ENCODE measurements around the gene SUPT4H1. TPM values are rescaled to one million over a fixed set of nuclear protein-coding genes. Genes with fewer than 3 reads are reported as not detected.
A peak's percentile ranks its signal among the peaks of the same experiment; 100 is the strongest.

The SUPT4H1 gene
- total and polyA plus RNA-seq, 7 donors: 50.5 to 114 (median 65.3) TPM

DNA sequence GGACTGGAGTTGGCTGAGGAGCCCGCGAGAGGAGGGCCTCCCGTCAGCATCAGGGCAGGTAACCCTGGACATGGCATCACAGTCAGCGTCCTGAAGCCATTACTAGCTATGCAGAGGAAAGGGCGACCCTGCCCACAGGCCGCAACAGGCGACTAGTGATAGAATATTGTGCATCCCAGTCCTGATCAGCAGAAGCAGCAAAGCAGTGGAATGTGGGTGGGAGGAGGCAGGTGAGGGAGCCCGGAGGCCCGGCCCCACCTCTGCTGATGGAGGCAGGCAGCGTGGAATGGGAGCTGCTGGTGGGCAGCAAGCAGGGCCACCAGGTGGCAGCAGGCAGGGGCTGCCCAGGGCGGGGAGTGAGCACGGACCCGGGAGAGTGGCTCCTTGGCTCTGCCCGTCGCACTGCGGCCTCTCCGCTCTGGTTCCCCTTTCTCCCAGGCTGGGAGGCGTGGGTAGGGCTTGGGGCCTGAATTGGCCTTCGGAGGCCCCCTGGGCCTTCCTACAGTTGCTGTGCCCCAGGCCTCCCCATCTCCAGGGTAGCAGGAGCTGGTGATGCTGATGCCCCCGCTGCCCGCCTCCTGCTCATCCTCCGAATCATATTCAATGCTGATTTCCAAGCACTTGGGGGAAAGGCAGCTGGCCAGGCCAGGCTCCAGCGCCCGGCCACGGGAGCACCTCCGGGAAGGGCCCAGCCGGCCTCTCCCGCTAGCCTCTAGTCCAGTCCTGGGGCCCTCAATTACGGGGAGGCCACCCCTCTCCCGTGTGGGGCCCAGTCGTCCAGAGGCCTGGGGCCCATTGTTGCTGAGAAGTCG lies 43.6 kb downstream of the SUPT4H1 start:
- Histone ChIP-seq H3K4me1 (no peaks in the 10 kb centered on the region), H3K4me3 (no peak overlapping the region), H3K27ac (no peak overlapping the region), H3K27me3 (no peaks in the 10 kb centered on the region), H3K36me3 (peaks cover 0 to 3% (median 0%) of the 10 kb centered on the region in 4 donors), H3K9me3 (no peaks in the 10 kb centered on the region)
- DNase-seq: no peak
- WGBS, 2 donors: 82 to 84% methylated on average over 32 of the region's 32 CpGs
- TF ChIP-seq POLR2A (IDR thresholded peaks at IDR 0.05): no peak
- no peak for TF ChIP-seq POLR2AphosphoS5 (IDR thresholded peaks at IDR 0.05)
- no peak for TF ChIP-seq EP300 (IDR thresholded peaks at IDR 0.05)
- TF ChIP-seq, protein P1, sequence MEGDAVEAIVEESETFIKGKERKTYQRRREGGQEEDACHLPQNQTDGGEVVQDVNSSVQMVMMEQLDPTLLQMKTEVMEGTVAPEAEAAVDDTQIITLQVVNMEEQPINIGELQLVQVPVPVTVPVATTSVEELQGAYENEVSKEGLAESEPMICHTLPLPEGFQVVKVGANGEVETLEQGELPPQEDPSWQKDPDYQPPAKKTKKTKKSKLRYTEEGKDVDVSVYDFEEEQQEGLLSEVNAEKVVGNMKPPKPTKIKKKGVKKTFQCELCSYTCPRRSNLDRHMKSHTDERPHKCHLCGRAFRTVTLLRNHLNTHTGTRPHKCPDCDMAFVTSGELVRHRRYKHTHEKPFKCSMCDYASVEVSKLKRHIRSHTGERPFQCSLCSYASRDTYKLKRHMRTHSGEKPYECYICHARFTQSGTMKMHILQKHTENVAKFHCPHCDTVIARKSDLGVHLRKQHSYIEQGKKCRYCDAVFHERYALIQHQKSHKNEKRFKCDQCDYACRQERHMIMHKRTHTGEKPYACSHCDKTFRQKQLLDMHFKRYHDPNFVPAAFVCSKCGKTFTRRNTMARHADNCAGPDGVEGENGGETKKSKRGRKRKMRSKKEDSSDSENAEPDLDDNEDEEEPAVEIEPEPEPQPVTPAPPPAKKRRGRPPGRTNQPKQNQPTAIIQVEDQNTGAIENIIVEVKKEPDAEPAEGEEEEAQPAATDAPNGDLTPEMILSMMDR (IDR thresholded peaks at IDR 0.05): no peak
- intact Hi-C loops (cut with DNase I): no loop called here

DNA sequence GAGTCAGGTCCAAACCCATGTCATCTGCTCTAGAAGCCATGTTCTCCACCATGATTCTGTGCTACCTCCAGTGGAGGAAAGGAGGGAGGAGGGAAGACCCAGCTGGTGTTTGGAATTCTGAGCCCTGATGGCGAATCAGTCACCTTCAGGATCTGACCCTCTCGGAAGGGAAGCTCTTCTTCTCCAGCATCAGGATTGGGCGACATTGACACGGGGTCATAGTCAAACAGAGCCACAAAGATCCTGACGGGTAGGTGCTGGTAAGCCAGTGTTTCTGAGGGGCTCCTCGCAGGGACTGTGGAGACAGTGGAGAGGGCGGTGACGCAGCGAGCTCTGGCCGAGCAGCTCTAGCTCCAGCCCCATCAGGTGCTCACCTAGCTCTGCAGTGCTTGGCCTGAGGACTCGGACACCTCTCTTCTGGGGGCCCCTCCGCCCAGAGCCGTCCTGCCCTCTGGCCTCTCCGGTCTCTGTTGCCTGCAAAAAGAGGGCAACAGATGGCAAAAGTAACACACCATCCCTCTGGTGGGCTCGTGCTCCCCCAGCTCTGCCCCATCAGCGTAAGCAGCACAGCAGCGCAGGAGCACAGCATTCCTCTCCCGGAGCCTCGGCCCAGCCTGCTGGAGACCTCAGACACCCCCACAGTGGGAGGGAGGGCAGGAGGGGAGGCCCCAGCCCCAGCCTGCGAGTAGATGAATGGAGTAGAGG lies 44.4 kb downstream of the SUPT4H1 start:
- intact Hi-C loops (cut with DNase I): no loop called here
- TF ChIP-seq POLR2A (IDR thresholded peaks at IDR 0.05): no peak
- TF ChIP-seq POLR2AphosphoS5 (IDR thresholded peaks at IDR 0.05): no peak
- no peak for TF ChIP-seq EP300 (IDR thresholded peaks at IDR 0.05)
- TF ChIP-seq, protein P1 (IDR thresholded peaks at IDR 0.05): no peak
- DNase-seq: peak; percentile 43
- no peaks in the 10 kb centered on the region for H3K4me1 ChIP-seq
- H3K9me3 ChIP-seq: no peaks in the 10 kb centered on the region
- H3K27me3 ChIP-seq: no peaks in the 10 kb centered on the region
- H3K27ac ChIP-seq: no peak overlapping the region
- peaks cover 0 to 3% (median 0%) of the 10 kb centered on the region in 4 donors for H3K36me3 ChIP-seq
- no peak overlapping the region for H3K4me3 ChIP-seq
- WGBS, 2 donors: 92 to 93% methylated on average over 20 of the region's 20 CpGs

GRCh38 chr17:58306131-58306951 lies 45.7 kb downstream of the SUPT4H1 start:
- Histone ChIP-seq H3K27me3 (no peaks in the 10 kb centered on the region), H3K36me3 (peaks cover 0 to 3% (median 0%) of the 10 kb centered on the region in 4 donors), H3K27ac (no peak overlapping the region), H3K9me3 (no peaks in the 10 kb centered on the region), H3K4me1 (no peaks in the 10 kb centered on the region), H3K4me3 (no peak overlapping the region)
- DNase-seq: peak; percentile 48
- TF ChIP-seq POLR2AphosphoS5 (IDR thresholded peaks at IDR 0.05): no peak
- no peak for TF ChIP-seq EP300 (IDR thresholded peaks at IDR 0.05)
- TF ChIP-seq, protein P1 (IDR thresholded peaks at IDR 0.05): no peak
- no peak for TF ChIP-seq POLR2A (IDR thresholded peaks at IDR 0.05)
- WGBS, 2 donors: 94 to 95% methylated on average over 19 of the region's 19 CpGs
- intact Hi-C loops (cut with DNase I): no loop called here

DNA sequence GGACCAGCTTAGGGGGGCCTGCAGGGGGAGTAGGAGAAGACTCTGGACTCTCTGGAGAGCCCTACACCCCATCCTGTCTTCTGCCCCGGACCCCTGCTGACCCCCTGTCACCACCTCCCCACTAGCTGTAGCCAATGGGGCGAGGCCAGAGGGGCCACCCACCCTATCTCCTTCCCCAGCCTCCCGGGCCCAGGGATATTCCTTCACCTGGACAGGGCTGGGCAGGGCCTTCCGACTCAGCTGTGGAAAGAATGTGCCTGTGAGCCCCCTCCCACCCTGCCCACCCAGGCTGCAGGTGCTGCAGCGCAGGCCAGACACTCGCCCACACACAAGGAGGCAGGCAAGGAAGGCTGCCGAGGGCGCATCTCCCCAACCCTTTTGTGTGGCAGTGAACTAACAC lies 46.4 kb downstream of the SUPT4H1 start:
- peak; percentile 52 for DNase-seq

More for the DNA sequence above, 46.4 kb downstream of the SUPT4H1 start:
- intact Hi-C loops (cut with DNase I): no loop called here
- 83 to 90% methylated on average over 8 of the region's 8 CpGs for WGBS, 2 donors
- no peaks in the 10 kb centered on the region for H3K4me1 ChIP-seq
- no peaks in the 10 kb centered on the region for H3K9me3 ChIP-seq
- H3K27me3 ChIP-seq: no peaks in the 10 kb centered on the region
- no peak for TF ChIP-seq POLR2AphosphoS5 (IDR thresholded peaks at IDR 0.05)
- no peak for TF ChIP-seq POLR2A (IDR thresholded peaks at IDR 0.05)
- TF ChIP-seq, protein P1 (IDR thresholded peaks at IDR 0.05): no peak
- TF ChIP-seq EP300 (IDR thresholded peaks at IDR 0.05): no peak
- peaks cover 0 to 3% (median 0%) of the 10 kb centered on the region in 4 donors for H3K36me3 ChIP-seq
- H3K27ac ChIP-seq: no peak overlapping the region
- no peak overlapping the region for H3K4me3 ChIP-seq

Data from sigmoid colon (tissue), 7 donors.